Breast epithelium (tissue), 4 donors: ENCODE results near the gene WIZ. TPM values are rescaled to one million over a fixed set of nuclear protein-coding genes. Genes with fewer than 3 reads are reported as not detected.
A peak's percentile ranks its signal among the peaks of the same experiment; 100 is the strongest.

ENCODE experiments used
- DNase-seq, 2 donors: peaks; one replicate each; pipeline ENCODE4 v3.0.0-alpha.2; 2019; ENCODE audit warnings: low spot score in 2 of 2
- H3K27ac ChIP-seq, 2 donors: fragments of 200-600 bp; sonication (generic) in 1 of 2; one replicate each; pipeline ENCODE4 v1.5.1; 2016 to 2019; ENCODE audit warnings: mild to moderate bottlenecking in 1 of 2
- H3K27me3 ChIP-seq, 2 donors: fragments of 200-600 bp; sonication (generic) in 1 of 2; one replicate each; pipeline versions ENCODE4 v1.5.1 to v1.6.0; 2017 to 2019; ENCODE audit warnings: control low read depth in 1 of 2, mild to moderate bottlenecking in 1 of 2
- H3K36me3 ChIP-seq: fragments of 200-600 bp; one replicate; pipeline ENCODE4 v1.5.1; 2019
- H3K4me1 ChIP-seq, 2 donors: fragments of 200-600 bp; sonication (generic); one replicate each; pipeline ENCODE4 v1.5.1; 2016 to 2019; ENCODE audit warnings: control low read depth in 1 of 2
- H3K4me3 ChIP-seq, 3 donors: fragments of 200-600 bp; sonication (generic); 1 replicate in 2 of 3; 2 replicates in 1 of 3; pipeline ENCODE4 v1.5.1; 2016 to 2019; ENCODE audit warnings: mild to moderate bottlenecking in 3 of 3, moderate library complexity in 2 of 3
- H3K9me3 ChIP-seq, 2 donors: fragments of 200-600 bp; sonication (generic) in 1 of 2; one replicate each; pipeline ENCODE4 v1.5.1; 2016 to 2019; ENCODE audit warnings: control low read depth in 1 of 2
- POLR2A ChIP-seq: fragments of 450-650 bp; IDR thresholded peaks from one replicate; pipeline ENCODE4 v1.6.1; 2016; ENCODE audit warnings: antibody characterized with exemption, mild to moderate bottlenecking, moderate library complexity
- POLR2AphosphoS5 ChIP-seq, 3 donors: sonication (generic); formaldehyde crosslinking; IDR thresholded peaks; one replicate each; pipeline ENCODE4 v1.6.1; 2017; ENCODE audit warnings: antibody characterized with exemption in 3 of 3
- intact Hi-C: fragments of 100-400 bp; cut with DNase I; formaldehyde crosslinking; loops from one replicate; pipeline ENCODE4 v1.15.1; 2023; ENCODE audit warnings: low total_unique reads
- total RNA-seq, 3 donors: library from RNA; depleted of rRNA; stranded (reverse); fragments of >200 nt; gene quantifications; one replicate each; pipeline ENCODE4 v1.1.0, GENCODE V29; 2016
- TF ChIP-seq, protein P1 (sequence below), 3 donors: fragments of 450-650 bp; IDR thresholded peaks; one replicate each; pipeline ENCODE4 v1.5.1; 2016 to 2017; ENCODE audit warnings: antibody characterized with exemption in 3 of 3, mild to moderate bottlenecking in 3 of 3, moderate library complexity in 3 of 3

Gene WIZ, protein sequence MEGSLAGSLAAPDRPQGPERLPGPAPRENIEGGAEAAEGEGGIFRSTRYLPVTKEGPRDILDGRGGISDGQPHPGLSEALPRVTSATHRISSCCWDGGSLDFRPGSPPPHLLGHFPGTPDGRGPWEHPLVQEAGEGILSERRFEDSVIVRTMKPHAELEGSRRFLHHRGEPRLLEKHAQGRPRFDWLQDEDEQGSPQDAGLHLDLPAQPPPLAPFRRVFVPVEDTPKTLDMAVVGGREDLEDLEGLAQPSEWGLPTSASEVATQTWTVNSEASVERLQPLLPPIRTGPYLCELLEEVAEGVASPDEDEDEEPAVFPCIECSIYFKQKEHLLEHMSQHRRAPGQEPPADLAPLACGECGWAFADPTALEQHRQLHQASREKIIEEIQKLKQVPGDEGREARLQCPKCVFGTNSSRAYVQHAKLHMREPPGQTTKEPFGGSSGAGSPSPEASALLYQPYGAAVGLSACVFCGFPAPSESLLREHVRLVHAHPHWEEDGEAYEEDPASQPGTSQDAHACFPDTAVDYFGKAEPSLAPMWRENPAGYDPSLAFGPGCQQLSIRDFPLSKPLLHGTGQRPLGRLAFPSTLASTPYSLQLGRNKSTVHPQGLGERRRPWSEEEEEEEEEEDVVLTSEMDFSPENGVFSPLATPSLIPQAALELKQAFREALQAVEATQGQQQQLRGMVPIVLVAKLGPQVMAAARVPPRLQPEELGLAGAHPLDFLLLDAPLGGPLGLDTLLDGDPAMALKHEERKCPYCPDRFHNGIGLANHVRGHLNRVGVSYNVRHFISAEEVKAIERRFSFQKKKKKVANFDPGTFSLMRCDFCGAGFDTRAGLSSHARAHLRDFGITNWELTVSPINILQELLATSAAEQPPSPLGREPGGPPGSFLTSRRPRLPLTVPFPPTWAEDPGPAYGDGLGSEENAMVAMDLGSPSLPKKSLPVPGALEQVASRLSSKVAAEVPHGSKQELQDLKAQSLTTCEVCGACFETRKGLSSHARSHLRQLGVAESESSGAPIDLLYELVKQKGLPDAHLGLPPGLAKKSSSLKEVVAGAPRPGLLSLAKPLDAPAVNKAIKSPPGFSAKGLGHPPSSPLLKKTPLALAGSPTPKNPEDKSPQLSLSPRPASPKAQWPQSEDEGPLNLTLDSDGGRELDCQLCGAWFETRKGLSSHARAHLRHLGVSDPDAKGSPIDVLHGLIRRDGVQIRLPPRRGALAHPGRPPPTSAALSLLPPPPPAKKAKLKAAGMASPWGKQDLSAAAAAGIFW (N-terminal part only)
- total RNA-seq = 10 to 100 TPM; 17.6 to 51.1 (median 34.9) TPM

DNA sequence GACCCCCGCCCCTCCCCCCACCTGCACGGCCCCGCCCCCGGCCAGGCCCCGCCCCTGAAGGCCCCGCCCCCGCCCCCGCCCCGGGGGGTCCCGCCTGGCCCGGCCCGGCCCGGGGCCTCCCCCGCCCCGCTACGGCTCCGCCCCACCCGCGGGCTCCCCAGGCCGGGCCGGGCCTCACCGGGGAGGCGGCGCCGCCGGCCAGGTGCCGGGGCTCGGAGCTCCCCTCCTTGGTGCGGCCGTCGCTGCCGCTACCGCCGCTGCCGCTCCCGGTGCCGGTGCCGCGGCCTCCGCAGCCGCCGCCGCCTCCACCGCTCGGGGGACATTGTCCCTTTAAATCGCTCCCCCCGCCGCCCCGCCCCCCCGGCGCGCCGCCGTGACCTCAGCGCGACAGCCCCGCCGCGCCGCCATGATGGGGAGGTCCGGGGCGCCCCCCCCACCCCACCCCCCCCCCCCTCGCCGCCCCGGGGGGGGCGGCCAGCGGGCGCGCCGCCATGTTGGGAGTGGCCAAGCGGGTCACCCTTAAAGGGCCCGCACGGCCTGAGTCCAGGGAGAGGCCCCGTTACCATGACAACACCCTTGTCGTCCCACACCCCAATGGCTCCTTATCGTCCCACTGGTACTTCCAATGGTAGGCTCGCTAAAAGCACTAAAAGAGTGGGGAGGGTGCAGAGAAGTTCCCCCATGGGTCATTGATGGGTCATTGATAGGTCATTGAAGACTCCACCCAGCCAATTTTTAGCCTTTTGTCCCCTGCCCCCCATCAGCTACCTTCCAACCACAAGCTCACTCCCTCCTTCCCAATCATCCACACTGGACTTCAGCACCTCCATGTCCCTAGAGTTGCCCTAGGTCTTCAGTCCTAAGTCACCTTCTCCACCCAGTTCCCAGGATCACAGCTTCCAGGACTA lies at the start of gene WIZ:
TSS of gene WIZ (minus strand) at position 337 of the 908 bp plus-strand sequence. CDS start 1,649 bp downstream, outside the sequence.
- Histone ChIP-seq H3K9me3 (no peaks in the 10 kb centered on the region), H3K36me3 (no peaks in the 10 kb centered on the region), H3K4me1 (no peaks in the 10 kb centered on the region), H3K4me3 (peak within 1 kb of the TSS; percentile 67 to 94 (median 76)), H3K27ac (peak within 1 kb of the TSS; percentile 77 to 90), H3K27me3 (peaks cover 0 to 9% of the 10 kb centered on the region in 2 donors)
- peak; percentile 79 to 86 for DNase-seq
- TF ChIP-seq POLR2AphosphoS5 (IDR thresholded peaks at IDR 0.05) (no peak), POLR2A (no peak)
- TF ChIP-seq, protein P1, sequence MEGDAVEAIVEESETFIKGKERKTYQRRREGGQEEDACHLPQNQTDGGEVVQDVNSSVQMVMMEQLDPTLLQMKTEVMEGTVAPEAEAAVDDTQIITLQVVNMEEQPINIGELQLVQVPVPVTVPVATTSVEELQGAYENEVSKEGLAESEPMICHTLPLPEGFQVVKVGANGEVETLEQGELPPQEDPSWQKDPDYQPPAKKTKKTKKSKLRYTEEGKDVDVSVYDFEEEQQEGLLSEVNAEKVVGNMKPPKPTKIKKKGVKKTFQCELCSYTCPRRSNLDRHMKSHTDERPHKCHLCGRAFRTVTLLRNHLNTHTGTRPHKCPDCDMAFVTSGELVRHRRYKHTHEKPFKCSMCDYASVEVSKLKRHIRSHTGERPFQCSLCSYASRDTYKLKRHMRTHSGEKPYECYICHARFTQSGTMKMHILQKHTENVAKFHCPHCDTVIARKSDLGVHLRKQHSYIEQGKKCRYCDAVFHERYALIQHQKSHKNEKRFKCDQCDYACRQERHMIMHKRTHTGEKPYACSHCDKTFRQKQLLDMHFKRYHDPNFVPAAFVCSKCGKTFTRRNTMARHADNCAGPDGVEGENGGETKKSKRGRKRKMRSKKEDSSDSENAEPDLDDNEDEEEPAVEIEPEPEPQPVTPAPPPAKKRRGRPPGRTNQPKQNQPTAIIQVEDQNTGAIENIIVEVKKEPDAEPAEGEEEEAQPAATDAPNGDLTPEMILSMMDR (IDR thresholded peaks at IDR 0.05) = no peak
- intact Hi-C loops = no loop called here

DNA sequence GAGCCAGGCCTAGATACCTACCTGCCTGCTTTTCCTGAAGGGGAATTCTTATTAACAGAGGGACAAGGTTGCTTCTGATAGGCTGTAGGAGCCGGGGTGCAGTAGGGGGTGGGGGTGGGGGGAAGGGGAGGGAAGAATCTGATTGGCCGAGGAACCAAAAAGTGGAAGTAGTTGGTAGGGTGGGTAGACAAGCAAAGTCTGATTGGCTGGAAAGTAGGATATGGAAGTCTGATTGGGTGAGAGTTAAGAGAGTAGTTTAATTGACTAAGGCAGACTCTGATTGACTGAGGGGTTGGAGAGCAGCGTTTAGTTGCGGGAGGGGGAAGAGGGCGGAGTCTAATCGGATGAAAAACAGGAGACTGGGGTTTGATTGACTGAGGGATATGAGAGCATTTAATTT lies 49.2 kb upstream of the WIZ start:
- Histone ChIP-seq H3K4me1 (no peaks in the 10 kb centered on the region), H3K4me3 (no peak overlapping the region), H3K27ac (no peak overlapping the region), H3K36me3 (no peaks in the 10 kb centered on the region), H3K27me3 (no peaks in the 10 kb centered on the region), H3K9me3 (no peaks in the 10 kb centered on the region)
- intact Hi-C loops = no loop called here
- TF ChIP-seq, protein P1 (IDR thresholded peaks at IDR 0.05) = no peak
- no peak for TF ChIP-seq POLR2AphosphoS5 (IDR thresholded peaks at IDR 0.05)
- TF ChIP-seq POLR2A = no peak
- no peak for DNase-seq

DNA sequence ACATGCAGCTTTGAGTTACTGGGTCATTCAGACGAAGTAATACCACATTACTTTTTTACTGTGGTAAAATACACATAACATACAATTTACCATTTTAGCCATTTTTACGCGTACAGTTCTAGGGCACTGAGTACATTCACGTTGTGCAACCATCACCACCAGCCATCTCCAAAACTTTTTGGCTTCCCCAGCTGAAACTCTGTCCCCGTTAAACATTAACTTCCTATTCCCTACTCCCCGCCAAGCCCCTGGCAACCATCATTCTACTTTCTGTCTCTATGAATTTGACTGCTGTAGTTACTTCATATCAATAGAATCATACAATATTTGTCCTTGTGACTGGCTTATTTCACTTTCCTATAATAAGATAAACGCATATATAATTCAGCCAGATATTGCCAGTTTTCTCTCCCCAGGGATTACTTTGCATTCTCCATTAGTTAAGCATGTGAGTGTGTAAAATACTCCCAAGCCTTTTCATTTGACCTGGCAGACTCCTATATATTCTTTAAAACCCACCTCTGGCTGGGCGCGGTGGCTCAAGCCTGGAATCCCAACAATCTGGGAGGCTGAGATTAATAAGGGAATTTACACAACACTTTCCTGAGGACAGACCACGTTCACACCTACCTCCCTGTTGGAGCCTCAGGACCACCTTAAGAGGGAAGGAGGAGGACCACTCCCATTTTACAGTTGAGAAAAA lies 48.6 kb upstream of the WIZ start:
- TF ChIP-seq POLR2A = no peak
- TF ChIP-seq, protein P1 (IDR thresholded peaks at IDR 0.05) = no peak
- no peak for TF ChIP-seq POLR2AphosphoS5 (IDR thresholded peaks at IDR 0.05)
- Histone ChIP-seq H3K27ac (no peak overlapping the region), H3K36me3 (no peaks in the 10 kb centered on the region)

DNA sequence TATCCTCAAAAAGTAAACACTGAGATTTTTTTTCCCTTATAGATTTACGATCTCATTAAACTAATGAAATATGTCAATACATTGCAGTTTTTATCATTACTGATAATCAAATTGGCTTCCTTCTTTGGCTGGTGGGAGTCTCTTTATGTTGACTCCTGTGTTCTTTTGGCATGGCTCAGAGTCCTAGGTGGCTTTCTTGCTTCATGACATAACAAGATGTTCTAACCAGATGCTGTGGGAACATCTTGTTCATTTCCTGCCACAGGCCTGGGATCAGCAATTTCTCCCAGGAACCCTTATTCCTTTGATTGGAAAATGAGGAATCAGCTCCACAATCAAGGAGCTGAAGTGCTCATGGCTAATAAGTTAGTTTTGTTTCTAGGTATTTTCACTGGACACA lies 45.4 kb upstream of the WIZ start:
- Histone ChIP-seq H3K36me3 (no peaks in the 10 kb centered on the region), H3K4me3 (no peak overlapping the region), H3K27ac (no peak overlapping the region), H3K9me3 (no peaks in the 10 kb centered on the region), H3K27me3 (no peaks in the 10 kb centered on the region), H3K4me1 (no peaks in the 10 kb centered on the region)
- no peak for DNase-seq
- intact Hi-C loops = no loop called here
- TF ChIP-seq POLR2A (no peak), POLR2AphosphoS5 (IDR thresholded peaks at IDR 0.05) (no peak)
- TF ChIP-seq, protein P1 (IDR thresholded peaks at IDR 0.05) = no peak

More for the DNA sequence above, 48.6 kb upstream of the WIZ start:
- no peak for DNase-seq
- no peak overlapping the region for H3K4me3 ChIP-seq
- intact Hi-C loops = no loop called here
- no peaks in the 10 kb centered on the region for H3K27me3 ChIP-seq
- no peaks in the 10 kb centered on the region for H3K9me3 ChIP-seq
- H3K4me1 ChIP-seq = no peaks in the 10 kb centered on the region
